Heart right ventricle (tissue), 16 donors: ENCODE data around the gene MAPRE3. TPM values are rescaled to one million over a fixed set of nuclear protein-coding genes. Genes with fewer than 3 reads are reported as not detected.

Source experiments
- ATAC-seq, 8 donors: fragments of 200-7000 bp; cut with Tn5 transposase; one replicate each; pipeline ENCODE4 v1.9.1; 2020; ENCODE audit warnings: mild to moderate bottlenecking in 8 of 8, moderate library complexity in 8 of 8, moderate number of reproducible peaks in 1 of 8
- DNase-seq, 2 donors: peaks; one replicate each; pipeline ENCODE4 v3.0.0-alpha.2; 2020
- H3K27ac ChIP-seq, 10 donors: fragments of 200-600 bp; sonication (generic) in 2 of 10; one replicate each; pipeline versions ENCODE4 v1.5.0 to v1.8.0; 2020 to 2022; ENCODE audit warnings: mild to moderate bottlenecking in 3 of 10
- H3K27me3 ChIP-seq, 7 donors: fragments of 200-600 bp; one replicate each; pipeline ENCODE4 v1.8.0; 2021 to 2022; ENCODE audit warnings: mild to moderate bottlenecking in 2 of 7
- H3K36me3 ChIP-seq, 9 donors: fragments of 200-600 bp; sonication (generic) in 1 of 9; one replicate each; pipeline versions ENCODE4 v1.5.0 to v1.8.0; 2020 to 2022; ENCODE audit warnings: mild to moderate bottlenecking in 2 of 9
- H3K4me1 ChIP-seq, 9 donors: fragments of 200-600 bp; sonication (generic) in 1 of 9; one replicate each; pipeline versions ENCODE4 v1.5.0 to v1.8.0; 2020 to 2022; ENCODE audit warnings: mild to moderate bottlenecking in 4 of 9
- H3K4me3 ChIP-seq, 10 donors: fragments of 200-600 bp; sonication (generic) in 2 of 10; one replicate each; pipeline versions ENCODE4 v1.5.0 to v1.8.0; 2020 to 2022; ENCODE audit warnings: mild to moderate bottlenecking in 7 of 10, moderate library complexity in 2 of 10
- H3K9me3 ChIP-seq, 11 donors: fragments of 200-600 bp in 10 of 11; sonication (generic) in 2 of 11; one replicate each; pipeline versions ENCODE4 v1.5.0 to v1.8.0; 2013 to 2022; ENCODE audit warnings: mild to moderate bottlenecking in 2 of 11, control low read depth in 1 of 11, moderate library complexity in 1 of 11
- WGBS, 2 donors: extraction: QIAGEN DNeasy Blood & Tissue Kit; methylation state at CpG; one replicate each; pipeline ENCODE4 v1.1.7; 2013; ENCODE audit warnings: inconsistent platforms in 1 of 2; 5-methylcytosine and 5-hydroxymethylcytosine counted together
- intact Hi-C, 10 donors: fragments of 100-400 bp; cut with DNase I; formaldehyde crosslinking; loops; one replicate each; pipeline versions ENCODE4 v1.11.1 to v1.14.2; 2022
- polyA plus RNA-seq, 2 donors: library from polyadenylated mRNA; stranded (reverse); fragments of 200-250 nt; gene quantifications; one replicate each; pipeline ENCODE4 v1.2.3, GENCODE V29; 2013
- total RNA-seq, 10 donors: library from RNA; stranded (reverse); fragmentation: NEBNext Ultra II Directional in 3 of 10; extraction: Animal tissue kit (Norgen Biotek cat#: 25700) in 3 of 10; gene quantifications; one replicate each; pipeline versions ENCODE4 v1.2.1 to v1.2.4, GENCODE V29; 2021 to 2023
- TF ChIP-seq, protein P1 (sequence below), 9 donors: fragments of 200-600 bp; sonication (generic) in 2 of 9; IDR thresholded peaks; one replicate each; pipeline versions ENCODE4 v1.5.0 to v1.8.0; 2021 to 2022; ENCODE audit warnings: antibody characterized with exemption in 9 of 9, mild to moderate bottlenecking in 5 of 9, moderate library complexity in 1 of 9
- donor health status: Arrhythmogenic right ventricular cardiomyopathy.
- donor health status: ischemic (EF 13 %, LVEDD 7.1; RV severe dilation, severe dysfunction).
- donor health status: healthy with polysubstance abuse.
- donor health status: DM: no; HTN: yes; CAD: no.
- donor health status: DM: no; HTN: no; CAD: no.
- donor health status: ischemic (EF 25% LVEDD 6.9; RV normal size, moderate dysfunction).
- donor health status: ischemic (EF 25% LVEDD 5.7; RV mildly dilated, moderate dysfunction).
- donor health status: healthy.
- donor health status: DM: yes; HTN: yes; CAD: no.
- donor health status: Ischemic cardiomyopathy.
- donor health status: ischemic (EF 35%, LVEDD 5.7; RV mildly dilated, moderate dysfunction).
- donor health status: nonischemic (EF 11% LVEDD 7.7; RV severe dilation, severe dysfunction).
- donor health status: DM: yes; HTN: yes; CAD: no.
- donor health status: PGD.
- donor health status: ischemic (EF 29% LVEDD 5.4; RV normal size, mild dysfunction).
- donor health status: nonischemic (EF 23%, LVEDD 6.1; RV moderate dilation, normal function).

Gene MAPRE3
- total and polyA plus RNA-seq, 12 donors = 23.0 to 68.8 (median 47.2) TPM

- intact Hi-C loops = loop anchor here in 1 of 10 donors (10.0 kb wide), 1 partner anchor 177 kb away; the partner anchor contains the start of gene DPYSL5
These were observed 51.0 kb downstream of the MAPRE3 start for GRCh38 chr2:27021253-27022049.

DNA sequence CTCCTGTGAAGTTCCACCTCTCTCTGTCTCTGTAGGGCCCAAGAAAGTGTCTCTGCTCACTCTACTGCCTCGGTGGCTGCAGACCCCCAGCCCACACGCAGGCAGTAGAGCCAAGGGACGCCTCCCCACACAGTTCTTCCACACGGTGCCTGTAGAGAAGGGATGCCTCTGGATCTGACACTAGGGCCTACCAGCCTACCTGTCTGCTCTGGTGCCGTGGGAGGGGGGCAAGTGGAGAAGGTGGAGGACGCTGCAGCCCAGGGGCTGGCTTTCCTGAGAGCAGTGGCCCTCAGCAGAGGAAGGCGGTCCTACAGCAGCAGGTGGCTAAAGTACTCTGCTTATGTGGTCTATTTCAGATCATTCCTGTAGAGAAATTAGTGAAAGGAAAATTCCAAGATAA is 53.3 kb downstream of the MAPRE3 start:
- H3K4me1 ChIP-seq = peaks cover 0 to 26% (median 14%) of the 10 kb centered on the region in 9 donors
- intact Hi-C loops = loop anchor here in 1 of 10 donors (10.0 kb wide), 1 partner anchor 179 kb away; the partner anchor contains the start of gene DPYSL5
- no peak overlapping the region for H3K4me3 ChIP-seq
- DNase-seq (no peak), ATAC-seq (no peak)
- TF ChIP-seq, protein P1, sequence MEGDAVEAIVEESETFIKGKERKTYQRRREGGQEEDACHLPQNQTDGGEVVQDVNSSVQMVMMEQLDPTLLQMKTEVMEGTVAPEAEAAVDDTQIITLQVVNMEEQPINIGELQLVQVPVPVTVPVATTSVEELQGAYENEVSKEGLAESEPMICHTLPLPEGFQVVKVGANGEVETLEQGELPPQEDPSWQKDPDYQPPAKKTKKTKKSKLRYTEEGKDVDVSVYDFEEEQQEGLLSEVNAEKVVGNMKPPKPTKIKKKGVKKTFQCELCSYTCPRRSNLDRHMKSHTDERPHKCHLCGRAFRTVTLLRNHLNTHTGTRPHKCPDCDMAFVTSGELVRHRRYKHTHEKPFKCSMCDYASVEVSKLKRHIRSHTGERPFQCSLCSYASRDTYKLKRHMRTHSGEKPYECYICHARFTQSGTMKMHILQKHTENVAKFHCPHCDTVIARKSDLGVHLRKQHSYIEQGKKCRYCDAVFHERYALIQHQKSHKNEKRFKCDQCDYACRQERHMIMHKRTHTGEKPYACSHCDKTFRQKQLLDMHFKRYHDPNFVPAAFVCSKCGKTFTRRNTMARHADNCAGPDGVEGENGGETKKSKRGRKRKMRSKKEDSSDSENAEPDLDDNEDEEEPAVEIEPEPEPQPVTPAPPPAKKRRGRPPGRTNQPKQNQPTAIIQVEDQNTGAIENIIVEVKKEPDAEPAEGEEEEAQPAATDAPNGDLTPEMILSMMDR (IDR thresholded peaks at IDR 0.05) = no peak
- WGBS, 2 donors = 91 to 95% methylated on average over 7 of the region's 7 CpGs
- peaks cover 0 to 63% (median 4%) of the 10 kb centered on the region in 9 donors for H3K36me3 ChIP-seq
- no peak overlapping the region for H3K27ac ChIP-seq
- H3K9me3 ChIP-seq = no peaks in the 10 kb centered on the region
- no peaks in the 10 kb centered on the region for H3K27me3 ChIP-seq

More at GRCh38 chr2:27021253-27022049, 51.0 kb downstream of the MAPRE3 start:
- Histone ChIP-seq H3K4me3 (no peak overlapping the region), H3K27me3 (no peaks in the 10 kb centered on the region), H3K27ac (peak overlapping the region in 1 of 10 donors; percentile 33), H3K4me1 (peaks cover 0 to 49% (median 25%) of the 10 kb centered on the region in 9 donors), H3K36me3 (peaks cover 0 to 45% (median 4%) of the 10 kb centered on the region in 9 donors), H3K9me3 (no peaks in the 10 kb centered on the region)
- 83 to 86% methylated on average over 11 of the region's 11 CpGs for WGBS, 2 donors
- TF ChIP-seq, protein P1 (IDR thresholded peaks at IDR 0.05) = no peak
- DNase-seq (no peak), ATAC-seq (no peak)

GRCh38 chr2:27024188-27024587 is 53.8 kb downstream of the MAPRE3 start:
- no peak for DNase-seq
- intact Hi-C loops = loop anchor here in 1 of 10 donors (10.0 kb wide), 1 partner anchor 179 kb away; the partner anchor contains the start of gene DPYSL5
- Histone ChIP-seq H3K4me1 (peaks cover 0 to 26% (median 14%) of the 10 kb centered on the region in 9 donors), H3K9me3 (no peaks in the 10 kb centered on the region), H3K27ac (no peak overlapping the region), H3K27me3 (no peaks in the 10 kb centered on the region), H3K4me3 (no peak overlapping the region), H3K36me3 (peaks cover 0 to 66% (median 4%) of the 10 kb centered on the region in 9 donors)
- 81 to 85% methylated on average over 18 of the region's 18 CpGs for WGBS, 2 donors
- ATAC-seq = no peak
- TF ChIP-seq, protein P1 (IDR thresholded peaks at IDR 0.05) = no peak

GRCh38 chr2:27024812-27025211 is 54.4 kb downstream of the MAPRE3 start:
- no peaks in the 10 kb centered on the region for H3K27me3 ChIP-seq
- intact Hi-C loops = loop anchor here in 1 of 10 donors (10.0 kb wide), 1 partner anchor 180 kb away; the partner anchor contains the start of gene DPYSL5
- WGBS, 2 donors = 92 to 94% methylated on average over 12 of the region's 12 CpGs
- TF ChIP-seq, protein P1 (IDR thresholded peaks at IDR 0.05) = no peak
- peaks cover 0 to 71% (median 4%) of the 10 kb centered on the region in 9 donors for H3K36me3 ChIP-seq
- no peaks in the 10 kb centered on the region for H3K9me3 ChIP-seq
- H3K4me1 ChIP-seq = peaks cover 0 to 20% (median 8%) of the 10 kb centered on the region in 9 donors
- no peak for DNase-seq
- no peak for ATAC-seq
- H3K27ac ChIP-seq = no peak overlapping the region
- no peak overlapping the region for H3K4me3 ChIP-seq
